Measurements from ENCODE around the gene PPIL4.

Gene PPIL4

GRCh38 chr6:149482545-149483333, 63.1 kb downstream of the PPIL4 start:
- TF ChIP-seq GATA3 (IDR thresholded peaks at IDR 0.05; ENCODE audit: low read depth, low read length): no peak
- TF ChIP-seq GATA2 (IDR thresholded peaks at IDR 0.05; ENCODE audit: low read depth, low read length): no peak

- no peak for TF ChIP-seq GATA2 (IDR thresholded peaks at IDR 0.05; ENCODE audit: low read depth, low read length)
- TF ChIP-seq GATA3 (IDR thresholded peaks at IDR 0.05; ENCODE audit: low read depth, low read length): no peak
Measured at GRCh38 chr6:149480502-149481280, 65.2 kb downstream of the PPIL4 start.

- TF ChIP-seq GATA2 (IDR thresholded peaks at IDR 0.05; ENCODE audit: low read depth, low read length) (no peak), GATA3 (IDR thresholded peaks at IDR 0.05; ENCODE audit: low read depth, low read length) (no peak)
Measured at GRCh38 chr6:149478631-149479314, 67.1 kb downstream of the PPIL4 start.

GRCh38 chr6:149477544-149477943, 68.3 kb downstream of the PPIL4 start:
- no peak for TF ChIP-seq GATA3 (IDR thresholded peaks at IDR 0.05; ENCODE audit: low read depth, low read length)
- no peak for TF ChIP-seq GATA2 (IDR thresholded peaks at IDR 0.05; ENCODE audit: low read depth, low read length)

- no peak for TF ChIP-seq GATA2 (IDR thresholded peaks at IDR 0.05; ENCODE audit: low read depth, low read length)
- no peak for TF ChIP-seq GATA3 (IDR thresholded peaks at IDR 0.05; ENCODE audit: low read depth, low read length)
Measured at GRCh38 chr6:149476789-149477455, 68.9 kb downstream of the PPIL4 start.

GRCh38 chr6:149474108-149474935, 71.5 kb downstream of the PPIL4 start:
- TF ChIP-seq GATA3 (IDR thresholded peaks at IDR 0.05; ENCODE audit: low read depth, low read length) (no peak), GATA2 (IDR thresholded peaks at IDR 0.05; ENCODE audit: low read depth, low read length) (no peak)

- TF ChIP-seq GATA3 (IDR thresholded peaks at IDR 0.05; ENCODE audit: low read depth, low read length) (no peak), GATA2 (IDR thresholded peaks at IDR 0.05; ENCODE audit: low read depth, low read length) (no peak)
Measured at GRCh38 chr6:149473080-149474052, 72.5 kb downstream of the PPIL4 start.

- TF ChIP-seq GATA3 (IDR thresholded peaks at IDR 0.05; ENCODE audit: low read depth, low read length) (no peak), GATA2 (IDR thresholded peaks at IDR 0.05; ENCODE audit: low read depth, low read length) (no peak)
Measured at GRCh38 chr6:149472241-149472640, 73.6 kb downstream of the PPIL4 start.

- TF ChIP-seq GATA3 (IDR thresholded peaks at IDR 0.05; ENCODE audit: low read depth, low read length) (no peak), GATA2 (IDR thresholded peaks at IDR 0.05; ENCODE audit: low read depth, low read length) (no peak)
Measured at GRCh38 chr6:149471801-149472200, 74.0 kb downstream of the PPIL4 start.

GRCh38 chr6:149470948-149471347, 74.9 kb downstream of the PPIL4 start:
- TF ChIP-seq GATA2 (IDR thresholded peaks at IDR 0.05; ENCODE audit: low read depth, low read length): no peak

- TF ChIP-seq GATA2 (IDR thresholded peaks at IDR 0.05; ENCODE audit: low read depth, low read length) (no peak), GATA3 (IDR thresholded peaks at IDR 0.05; ENCODE audit: low read depth, low read length) (no peak)
Measured at GRCh38 chr6:149468179-149468578, 77.7 kb downstream of the PPIL4 start.

GRCh38 chr6:149467265-149467664, 78.6 kb downstream of the PPIL4 start:
- TF ChIP-seq GATA2 (IDR thresholded peaks at IDR 0.05; ENCODE audit: low read depth, low read length) (no peak), GATA3 (IDR thresholded peaks at IDR 0.05; ENCODE audit: low read depth, low read length) (no peak)
